Measurements from ENCODE around the gene GABRR2. TPM values are rescaled to one million over a fixed set of nuclear protein-coding genes. Genes with fewer than 3 reads are reported as not detected.

The GABRR2 gene
- total and polyA plus RNA-seq, 4 donors = 0.10 to 1.7 (median 0.35) TPM

GRCh38 chr6:89347825-89348224 is 32.7 kb upstream of the GABRR2 start:
- Histone ChIP-seq H3K36me3 (ENCODE audit: control insufficient read depth in 4 of 4, insufficient read depth in 3 of 4, low read depth in 1 of 4, low read length in 3 of 4) (no peaks in the 10 kb centered on the region), H3K4me1 (ENCODE audit: control insufficient read depth in 4 of 4, insufficient read depth in 4 of 4, low read length in 3 of 4) (peaks cover 10 to 38% (median 18%) of the 10 kb centered on the region in 4 donors), H3K4me3 (ENCODE audit: low read depth in 1 of 3, low read length in 3 of 3) (no peak overlapping the region), H3K27me3 (ENCODE audit: control insufficient read depth in 4 of 4, insufficient read depth in 4 of 4, low read length in 3 of 4) (no peaks in the 10 kb centered on the region), H3K9me3 (ENCODE audit: control insufficient read depth in 4 of 4, low read length in 3 of 4) (no peaks in the 10 kb centered on the region), H3K9ac (ENCODE audit: low read depth in 1 of 2, low read length in 2 of 2) (no peak overlapping the region), H3K27ac (ENCODE audit: low read depth in 1 of 2, low read length in 2 of 2) (no peak overlapping the region)
- WGBS = 86% methylated on average over 2 of the region's 2 CpGs
- DNase-seq (ENCODE audit: low spot score) = no peak
- TF ChIP-seq YY1 (IDR thresholded peaks at IDR 0.05) (no peak), EGR1 (IDR thresholded peaks at IDR 0.05; ENCODE audit: low read depth in 2 of 2) (no peak)

DNA sequence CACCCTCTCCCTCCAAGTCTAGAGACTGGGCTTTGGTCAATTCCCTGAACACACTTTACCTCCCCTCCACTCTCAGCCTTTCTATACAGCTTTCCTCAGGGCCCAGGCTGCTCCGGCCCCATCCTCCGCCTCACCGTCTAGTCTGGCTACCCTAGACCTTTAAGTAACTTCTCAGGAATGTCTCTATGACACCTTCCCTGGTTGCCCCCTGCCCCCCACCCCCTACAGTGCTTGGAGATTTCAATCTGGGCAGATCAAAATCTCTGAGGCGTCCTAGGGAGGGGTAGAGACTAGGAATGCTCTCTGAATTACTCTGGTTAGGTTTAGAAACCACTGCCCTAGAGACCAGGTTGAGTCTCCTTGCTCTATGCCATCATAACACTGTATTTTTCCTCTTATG is 31.3 kb upstream of the GABRR2 start:
- whole genome bisulfite sequencing = 95% methylated on average over 4 of the region's 4 CpGs
- H3K4me1 ChIP-seq (ENCODE audit: control insufficient read depth in 4 of 4, insufficient read depth in 4 of 4, low read length in 3 of 4) = peaks cover 10 to 33% (median 17%) of the 10 kb centered on the region in 4 donors
- TF ChIP-seq JUND (IDR thresholded peaks at IDR 0.05) (no peak), ZBTB33 (IDR thresholded peaks at IDR 0.05) (no peak)

GRCh38 chr6:89339565-89339964 is 24.5 kb upstream of the GABRR2 start:
- Histone ChIP-seq H3K9ac (ENCODE audit: low read depth in 1 of 2, low read length in 2 of 2) (no peak overlapping the region), H3K4me3 (ENCODE audit: low read depth in 1 of 3, low read length in 3 of 3) (no peak overlapping the region), H3K27me3 (ENCODE audit: control insufficient read depth in 4 of 4, insufficient read depth in 4 of 4, low read length in 3 of 4) (no peaks in the 10 kb centered on the region), H3K27ac (ENCODE audit: low read depth in 1 of 2, low read length in 2 of 2) (no peak overlapping the region), H3K9me3 (ENCODE audit: control insufficient read depth in 4 of 4, low read length in 3 of 4) (no peaks in the 10 kb centered on the region), H3K36me3 (ENCODE audit: control insufficient read depth in 4 of 4, insufficient read depth in 3 of 4, low read depth in 1 of 4, low read length in 3 of 4) (peaks cover 3 to 43% (median 33%) of the 10 kb centered on the region in 4 donors), H3K4me1 (ENCODE audit: control insufficient read depth in 4 of 4, insufficient read depth in 4 of 4, low read length in 3 of 4) (peaks cover 0 to 4% (median 0%) of the 10 kb centered on the region in 4 donors)
- DNase-seq (ENCODE audit: low spot score) = no peak
- 98% methylated on average over 2 of the region's 2 CpGs for WGBS
- TF ChIP-seq EGR1 (IDR thresholded peaks at IDR 0.05; ENCODE audit: low read depth in 2 of 2) (no peak), TAF1 (conservative IDR thresholded peaks at IDR 0.05) (no peak), HNF4G (IDR thresholded peaks at IDR 0.05) (no peak), ZBTB33 (IDR thresholded peaks at IDR 0.05) (no peak), FOXA1 (IDR thresholded peaks at IDR 0.05) (no peak), RAD21 (IDR thresholded peaks at IDR 0.05) (no peak), FOXA2 (IDR thresholded peaks at IDR 0.05) (no peak), YY1 (IDR thresholded peaks at IDR 0.05) (no peak), NR2F2 (IDR thresholded peaks at IDR 0.05) (no peak), SP1 (IDR thresholded peaks at IDR 0.05) (no peak), HNF4A (conservative IDR thresholded peaks at IDR 0.05) (no peak), JUND (IDR thresholded peaks at IDR 0.05) (no peak), GABPA (IDR thresholded peaks at IDR 0.05 in 1 of 2, conservative IDR thresholded peaks at IDR 0.05 in 1 of 2) (no peak)
- TF ChIP-seq, protein P1, sequence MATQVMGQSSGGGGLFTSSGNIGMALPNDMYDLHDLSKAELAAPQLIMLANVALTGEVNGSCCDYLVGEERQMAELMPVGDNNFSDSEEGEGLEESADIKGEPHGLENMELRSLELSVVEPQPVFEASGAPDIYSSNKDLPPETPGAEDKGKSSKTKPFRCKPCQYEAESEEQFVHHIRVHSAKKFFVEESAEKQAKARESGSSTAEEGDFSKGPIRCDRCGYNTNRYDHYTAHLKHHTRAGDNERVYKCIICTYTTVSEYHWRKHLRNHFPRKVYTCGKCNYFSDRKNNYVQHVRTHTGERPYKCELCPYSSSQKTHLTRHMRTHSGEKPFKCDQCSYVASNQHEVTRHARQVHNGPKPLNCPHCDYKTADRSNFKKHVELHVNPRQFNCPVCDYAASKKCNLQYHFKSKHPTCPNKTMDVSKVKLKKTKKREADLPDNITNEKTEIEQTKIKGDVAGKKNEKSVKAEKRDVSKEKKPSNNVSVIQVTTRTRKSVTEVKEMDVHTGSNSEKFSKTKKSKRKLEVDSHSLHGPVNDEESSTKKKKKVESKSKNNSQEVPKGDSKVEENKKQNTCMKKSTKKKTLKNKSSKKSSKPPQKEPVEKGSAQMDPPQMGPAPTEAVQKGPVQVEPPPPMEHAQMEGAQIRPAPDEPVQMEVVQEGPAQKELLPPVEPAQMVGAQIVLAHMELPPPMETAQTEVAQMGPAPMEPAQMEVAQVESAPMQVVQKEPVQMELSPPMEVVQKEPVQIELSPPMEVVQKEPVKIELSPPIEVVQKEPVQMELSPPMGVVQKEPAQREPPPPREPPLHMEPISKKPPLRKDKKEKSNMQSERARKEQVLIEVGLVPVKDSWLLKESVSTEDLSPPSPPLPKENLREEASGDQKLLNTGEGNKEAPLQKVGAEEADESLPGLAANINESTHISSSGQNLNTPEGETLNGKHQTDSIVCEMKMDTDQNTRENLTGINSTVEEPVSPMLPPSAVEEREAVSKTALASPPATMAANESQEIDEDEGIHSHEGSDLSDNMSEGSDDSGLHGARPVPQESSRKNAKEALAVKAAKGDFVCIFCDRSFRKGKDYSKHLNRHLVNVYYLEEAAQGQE (IDR thresholded peaks at IDR 0.05) = no peak
- TF ChIP-seq, protein P2, sequence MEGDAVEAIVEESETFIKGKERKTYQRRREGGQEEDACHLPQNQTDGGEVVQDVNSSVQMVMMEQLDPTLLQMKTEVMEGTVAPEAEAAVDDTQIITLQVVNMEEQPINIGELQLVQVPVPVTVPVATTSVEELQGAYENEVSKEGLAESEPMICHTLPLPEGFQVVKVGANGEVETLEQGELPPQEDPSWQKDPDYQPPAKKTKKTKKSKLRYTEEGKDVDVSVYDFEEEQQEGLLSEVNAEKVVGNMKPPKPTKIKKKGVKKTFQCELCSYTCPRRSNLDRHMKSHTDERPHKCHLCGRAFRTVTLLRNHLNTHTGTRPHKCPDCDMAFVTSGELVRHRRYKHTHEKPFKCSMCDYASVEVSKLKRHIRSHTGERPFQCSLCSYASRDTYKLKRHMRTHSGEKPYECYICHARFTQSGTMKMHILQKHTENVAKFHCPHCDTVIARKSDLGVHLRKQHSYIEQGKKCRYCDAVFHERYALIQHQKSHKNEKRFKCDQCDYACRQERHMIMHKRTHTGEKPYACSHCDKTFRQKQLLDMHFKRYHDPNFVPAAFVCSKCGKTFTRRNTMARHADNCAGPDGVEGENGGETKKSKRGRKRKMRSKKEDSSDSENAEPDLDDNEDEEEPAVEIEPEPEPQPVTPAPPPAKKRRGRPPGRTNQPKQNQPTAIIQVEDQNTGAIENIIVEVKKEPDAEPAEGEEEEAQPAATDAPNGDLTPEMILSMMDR (IDR thresholded peaks at IDR 0.05; ENCODE audit: low read depth, low read length, missing input control) = no peak
- TF ChIP-seq, protein P3, sequence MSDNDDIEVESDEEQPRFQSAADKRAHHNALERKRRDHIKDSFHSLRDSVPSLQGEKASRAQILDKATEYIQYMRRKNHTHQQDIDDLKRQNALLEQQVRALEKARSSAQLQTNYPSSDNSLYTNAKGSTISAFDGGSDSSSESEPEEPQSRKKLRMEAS (IDR thresholded peaks at IDR 0.05) = no peak
- TF ChIP-seq, protein P4, sequence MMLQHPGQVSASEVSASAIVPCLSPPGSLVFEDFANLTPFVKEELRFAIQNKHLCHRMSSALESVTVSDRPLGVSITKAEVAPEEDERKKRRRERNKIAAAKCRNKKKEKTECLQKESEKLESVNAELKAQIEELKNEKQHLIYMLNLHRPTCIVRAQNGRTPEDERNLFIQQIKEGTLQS (IDR thresholded peaks at IDR 0.05) = no peak

More for the DNA sequence above, 31.3 kb upstream of the GABRR2 start:
- no peak for DNase-seq (ENCODE audit: low spot score)
- no peaks in the 10 kb centered on the region for H3K9me3 ChIP-seq (ENCODE audit: control insufficient read depth in 4 of 4, low read length in 3 of 4)
- H3K4me3 ChIP-seq (ENCODE audit: low read depth in 1 of 3, low read length in 3 of 3) = no peak overlapping the region
- H3K36me3 ChIP-seq (ENCODE audit: control insufficient read depth in 4 of 4, insufficient read depth in 3 of 4, low read depth in 1 of 4, low read length in 3 of 4) = peaks cover 0 to 7% (median 3%) of the 10 kb centered on the region in 4 donors
- H3K27me3 ChIP-seq (ENCODE audit: control insufficient read depth in 4 of 4, insufficient read depth in 4 of 4, low read length in 3 of 4) = no peaks in the 10 kb centered on the region
- H3K27ac ChIP-seq (ENCODE audit: low read depth in 1 of 2, low read length in 2 of 2) = no peak overlapping the region
- no peak overlapping the region for H3K9ac ChIP-seq (ENCODE audit: low read depth in 1 of 2, low read length in 2 of 2)
